Caco-2 (cell line): Measurements from ENCODE around the gene KIF4A. TPM values are rescaled to one million over a fixed set of nuclear protein-coding genes. Genes with fewer than 3 reads are reported as not detected.

Experiments
- BruUV-seq: library from RNA; stranded (reverse); fragments of 400-500 nt; replicated peaks from 2 replicates; lab custom pipeline; 2021; lab: Mats Ljungman, UMichigan
- CTCF ChIA-PET: fragments of 300-600 bp; sonication (Branson Sonifier 250); formaldehyde crosslinking; loops from one replicate; lab custom pipeline; 2022; ENCODE audit warnings: antibody characterized with exemption; lab: Charles Lee
- POLR2A ChIA-PET: fragments of 300-600 bp; sonication (Branson Sonifier 250); formaldehyde crosslinking; loops from one replicate; lab custom pipeline; 2022; ENCODE audit warnings: antibody characterized with exemption; lab: Charles Lee
- DNase-seq, 2 experiments: peaks; one replicate each; pipeline versions ENCODE4 v3.0.0 to v3.0.0-alpha.2; 2020 to 2022
- H3K27me3 ChIP-seq: replicated peaks from 2 replicates; pipeline ENCODE4 v1.6.0; 2011; ENCODE audit warnings: low read length; ENCODE audit not compliant: control insufficient read depth, insufficient read depth
- H3K36me3 ChIP-seq: 2 replicates; pipeline ENCODE4 v1.5.1; 2011; ENCODE audit warnings: low read length; ENCODE audit not compliant: control insufficient read depth, insufficient read depth
- H3K4me1 ChIP-seq: fragments of 250-450 bp; sonication (Bioruptor Pico); 2 replicates; pipeline ENCODE4 v1.5.1; 2020; ENCODE audit warnings: mild to moderate bottlenecking
- H3K4me3 ChIP-seq: 2 replicates; pipeline ENCODE4 v1.5.1; 2011; ENCODE audit warnings: low read depth, mild to moderate bottlenecking, control low read depth, low read length
- H3K9me3 ChIP-seq: fragments of 250-450 bp; sonication (Bioruptor Pico); 2 replicates; pipeline ENCODE4 v1.5.1; 2020; ENCODE audit warnings: mild to moderate bottlenecking, moderate library complexity
- H3K27ac Mint-ChIP-seq: one replicate; pipeline ENCODE4 v1.8.0; 2022; ENCODE audit warnings: mixed read lengths; ENCODE audit not compliant: unreplicated experiment
- H3K27me3 Mint-ChIP-seq: one replicate; pipeline ENCODE4 v1.8.0; 2022; ENCODE audit warnings: mixed read lengths; ENCODE audit not compliant: insufficient read depth, unreplicated experiment
- H3K36me3 Mint-ChIP-seq: one replicate; pipeline ENCODE4 v1.8.0; 2022; ENCODE audit warnings: mild to moderate bottlenecking, mixed read lengths; ENCODE audit not compliant: insufficient read depth, unreplicated experiment
- H3K4me1 Mint-ChIP-seq: one replicate; pipeline ENCODE4 v1.8.0; 2022; ENCODE audit warnings: low read depth, mixed read lengths; ENCODE audit not compliant: unreplicated experiment
- H3K4me3 Mint-ChIP-seq: one replicate; pipeline ENCODE4 v1.8.0; 2022; ENCODE audit warnings: mild to moderate bottlenecking, moderate library complexity, mixed read lengths; ENCODE audit not compliant: unreplicated experiment
- H3K9me3 Mint-ChIP-seq: one replicate; pipeline ENCODE4 v1.8.0; 2022; ENCODE audit warnings: mixed read lengths; ENCODE audit not compliant: unreplicated experiment
- intact Hi-C: fragments of 100-400 bp; cut with micrococcal nuclease; formaldehyde crosslinking; loops from one replicate; pipeline ENCODE4 v1.10.0; 2022; ENCODE audit not compliant: unreplicated experiment
- total RNA-seq: library from RNA; stranded (reverse); gene quantifications from 2 replicates; pipeline ENCODE4 v1.2.3, GENCODE V29; 2022
- TF ChIP-seq, protein P1 (sequence below), 2 experiments: fragments of 200-600 bp in 1 of 2; IDR thresholded peaks; 1 replicate in 1 of 2; 2 replicates in 1 of 2; pipeline versions ENCODE4 v1.5.1 to v1.8.0; 2011 to 2022; ENCODE audit warnings: antibody characterized with exemption in 1 of 2, control low read depth in 1 of 2, inconsistent platforms in 1 of 2, low read depth in 1 of 2, low read length in 1 of 2, mild to moderate bottlenecking in 1 of 2, moderate library complexity in 1 of 2; ENCODE audit not compliant: insufficient read depth in 1 of 2, severe bottlenecking in 1 of 2, unreplicated experiment in 1 of 2

KIF4A gene
- total RNA-seq, 1 experiment from 2014 or later, result 39.6 TPM

GRCh38 chrX:70445951-70446350 lies 156.0 kb downstream of the KIF4A start:
- Histone ChIP-seq H3K27me3 (no peaks in the 10 kb centered on the region), H3K4me3 (no peak overlapping the region), H3K9me3 (no peaks in the 10 kb centered on the region), H3K36me3 (no peaks in the 10 kb centered on the region), H3K4me1 (no peaks in the 10 kb centered on the region)
- intact Hi-C loops, result no loop called here
- Mint-ChIP-seq H3K4me3 (no peak overlapping the region), H3K27me3 (peaks cover 6% of the 10 kb centered on the region), H3K27ac (no peak overlapping the region), H3K36me3 (no peaks in the 10 kb centered on the region), H3K9me3 (no peaks in the 10 kb centered on the region), H3K4me1 (no peaks in the 10 kb centered on the region)
- TF ChIP-seq, protein P1, sequence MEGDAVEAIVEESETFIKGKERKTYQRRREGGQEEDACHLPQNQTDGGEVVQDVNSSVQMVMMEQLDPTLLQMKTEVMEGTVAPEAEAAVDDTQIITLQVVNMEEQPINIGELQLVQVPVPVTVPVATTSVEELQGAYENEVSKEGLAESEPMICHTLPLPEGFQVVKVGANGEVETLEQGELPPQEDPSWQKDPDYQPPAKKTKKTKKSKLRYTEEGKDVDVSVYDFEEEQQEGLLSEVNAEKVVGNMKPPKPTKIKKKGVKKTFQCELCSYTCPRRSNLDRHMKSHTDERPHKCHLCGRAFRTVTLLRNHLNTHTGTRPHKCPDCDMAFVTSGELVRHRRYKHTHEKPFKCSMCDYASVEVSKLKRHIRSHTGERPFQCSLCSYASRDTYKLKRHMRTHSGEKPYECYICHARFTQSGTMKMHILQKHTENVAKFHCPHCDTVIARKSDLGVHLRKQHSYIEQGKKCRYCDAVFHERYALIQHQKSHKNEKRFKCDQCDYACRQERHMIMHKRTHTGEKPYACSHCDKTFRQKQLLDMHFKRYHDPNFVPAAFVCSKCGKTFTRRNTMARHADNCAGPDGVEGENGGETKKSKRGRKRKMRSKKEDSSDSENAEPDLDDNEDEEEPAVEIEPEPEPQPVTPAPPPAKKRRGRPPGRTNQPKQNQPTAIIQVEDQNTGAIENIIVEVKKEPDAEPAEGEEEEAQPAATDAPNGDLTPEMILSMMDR (IDR thresholded peaks at IDR 0.05; ENCODE audit: insufficient read depth in 1 of 2, low read depth in 1 of 2, low read length in 1 of 2, severe bottlenecking in 1 of 2, unreplicated experiment in 1 of 2), result no peak
- ChIA-PET POLR2A (no interaction called here), CTCF (no interaction called here)
- DNase-seq, result no peak
- BruUV-seq, result no TSS peak

- TF ChIP-seq, protein P1 (IDR thresholded peaks at IDR 0.05; ENCODE audit: insufficient read depth in 1 of 2, low read depth in 1 of 2, low read length in 1 of 2, severe bottlenecking in 1 of 2, unreplicated experiment in 1 of 2), result no peak
- H3K4me3 ChIP-seq, result no peak overlapping the region
- DNase-seq, result no peak
- CTCF ChIA-PET, result no interaction called here
- intact Hi-C loops, result no loop called here
- no peak overlapping the region for H3K27ac Mint-ChIP-seq
- peaks cover 2% of the 10 kb centered on the region for H3K27me3 Mint-ChIP-seq
- H3K27me3 ChIP-seq, result no peaks in the 10 kb centered on the region
- POLR2A ChIA-PET, result no interaction called here
- no peaks in the 10 kb centered on the region for H3K36me3 ChIP-seq
- no peaks in the 10 kb centered on the region for H3K4me1 ChIP-seq
- no peaks in the 10 kb centered on the region for H3K36me3 Mint-ChIP-seq
- no peak overlapping the region for H3K4me3 Mint-ChIP-seq
- H3K4me1 Mint-ChIP-seq, result no peaks in the 10 kb centered on the region
- no peaks in the 10 kb centered on the region for H3K9me3 Mint-ChIP-seq
- BruUV-seq, result no TSS peak
- H3K9me3 ChIP-seq, result no peaks in the 10 kb centered on the region
These were observed 156.8 kb downstream of the KIF4A start for GRCh38 chrX:70446380-70447350.

DNA sequence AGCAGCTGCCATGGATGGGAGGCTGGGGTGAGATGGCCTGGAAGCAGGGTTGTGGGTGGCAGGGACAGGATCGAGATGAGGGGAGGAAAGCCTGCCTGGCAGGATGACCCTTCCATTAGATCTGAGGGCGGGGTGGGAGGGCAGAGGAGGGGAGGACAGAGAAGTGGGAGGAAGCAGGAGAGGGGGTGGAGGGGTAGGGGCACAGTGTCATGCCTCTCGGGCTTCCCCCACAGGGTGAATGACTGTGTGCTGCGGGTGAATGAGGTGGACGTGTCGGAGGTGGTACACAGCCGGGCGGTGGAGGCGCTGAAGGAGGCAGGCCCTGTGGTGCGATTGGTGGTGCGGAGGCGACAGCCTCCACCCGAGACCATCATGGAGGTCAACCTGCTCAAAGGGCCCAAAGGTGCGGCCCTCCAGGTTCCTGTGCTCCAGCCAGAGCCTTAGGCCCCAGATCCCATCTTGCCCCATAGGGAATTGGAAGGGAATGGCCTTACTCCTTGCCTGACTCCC lies 159.6 kb downstream of the KIF4A start:
- no peaks in the 10 kb centered on the region for H3K36me3 ChIP-seq
- peaks cover 8% of the 10 kb centered on the region for H3K36me3 Mint-ChIP-seq
- DNase-seq, result no peak
- intact Hi-C loops, result no loop called here
- peaks cover 16% of the 10 kb centered on the region; the same call in 1 of the 2 replicates for H3K4me1 ChIP-seq
- no peaks in the 10 kb centered on the region for H3K9me3 ChIP-seq
- POLR2A ChIA-PET, result no interaction called here
- no peaks in the 10 kb centered on the region for H3K27me3 ChIP-seq
- no peaks in the 10 kb centered on the region for H3K9me3 Mint-ChIP-seq
- H3K4me3 ChIP-seq, result no peak overlapping the region
- CTCF ChIA-PET, result no interaction called here
- TF ChIP-seq, protein P1 (IDR thresholded peaks at IDR 0.05; ENCODE audit: insufficient read depth in 1 of 2, low read depth in 1 of 2, low read length in 1 of 2, severe bottlenecking in 1 of 2, unreplicated experiment in 1 of 2), result no peak
- H3K4me1 Mint-ChIP-seq, result no peaks in the 10 kb centered on the region
- peaks cover 2% of the 10 kb centered on the region for H3K27me3 Mint-ChIP-seq
- H3K27ac Mint-ChIP-seq, result no peak overlapping the region
- BruUV-seq, result no TSS peak
- no peak overlapping the region for H3K4me3 Mint-ChIP-seq
